ENCODE measurements around the gene PLXNA2.

PLXNA2 gene

DNA sequence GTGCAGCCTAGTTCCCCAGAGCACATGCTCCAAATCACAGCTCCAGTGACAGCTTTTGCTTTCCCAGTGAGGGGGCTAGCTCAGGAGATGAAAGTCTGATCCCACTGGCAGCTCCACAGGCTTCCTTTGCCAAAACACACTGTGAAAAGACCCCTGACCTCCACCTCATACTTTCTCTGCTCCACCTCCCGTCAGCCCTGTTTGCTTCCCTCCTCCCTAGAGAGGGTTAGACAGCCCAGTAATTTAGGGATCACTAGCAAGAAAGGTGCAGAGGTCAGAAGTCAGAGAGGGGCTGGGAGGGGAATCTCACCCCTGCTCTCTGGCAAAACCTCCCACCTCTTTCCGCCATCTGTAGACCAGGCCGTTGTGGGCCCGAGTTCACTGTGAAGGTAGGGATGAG, 62.8 kb downstream of the PLXNA2 start:
- DNase-seq (ENCODE audit: low read depth), result no peak

DNA sequence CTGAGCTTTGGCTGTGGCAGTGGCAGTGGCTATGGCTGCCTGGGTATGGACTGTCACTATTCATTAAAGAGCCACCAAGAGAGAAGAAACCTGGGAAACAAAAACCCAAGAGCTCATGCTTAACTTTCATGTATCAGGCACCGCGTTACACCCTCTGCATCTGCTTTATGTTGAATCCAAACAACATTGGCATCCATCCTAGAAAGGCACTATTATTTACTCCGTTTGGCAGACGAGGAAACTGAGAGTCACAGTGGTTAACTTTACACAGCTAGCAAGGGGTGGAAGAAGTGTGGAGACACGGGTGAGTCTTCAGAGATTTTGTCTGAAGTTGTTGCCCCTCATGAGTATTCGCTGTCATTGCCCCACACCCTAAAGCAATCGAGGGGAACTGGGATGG, 63.8 kb downstream of the PLXNA2 start:
- DNase-seq (ENCODE audit: low read depth), result no peak

DNA sequence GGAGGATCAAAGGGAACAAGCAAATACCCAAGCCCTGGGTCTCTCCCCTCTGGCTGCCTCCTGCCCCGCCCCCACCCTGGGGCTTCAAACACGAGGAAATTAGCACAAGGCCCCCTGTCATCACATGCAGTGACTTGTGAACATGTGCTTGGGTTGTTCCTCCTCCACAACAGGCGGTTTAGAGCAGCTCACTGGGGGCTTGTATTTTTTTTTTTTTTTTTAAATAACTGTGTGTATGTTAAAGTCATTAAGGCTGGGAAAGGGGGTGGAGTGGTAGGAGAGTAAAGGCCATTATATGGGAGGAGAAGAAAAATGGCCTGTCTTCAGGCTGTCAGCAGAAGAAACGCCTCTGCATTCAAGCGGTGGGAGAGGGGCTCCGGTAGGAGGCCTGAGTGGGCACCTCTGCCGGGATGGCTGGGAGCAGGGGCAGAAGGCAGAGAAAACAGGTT, 64.2 kb downstream of the PLXNA2 start:
- DNase-seq (ENCODE audit: low read depth), result no peak

DNA sequence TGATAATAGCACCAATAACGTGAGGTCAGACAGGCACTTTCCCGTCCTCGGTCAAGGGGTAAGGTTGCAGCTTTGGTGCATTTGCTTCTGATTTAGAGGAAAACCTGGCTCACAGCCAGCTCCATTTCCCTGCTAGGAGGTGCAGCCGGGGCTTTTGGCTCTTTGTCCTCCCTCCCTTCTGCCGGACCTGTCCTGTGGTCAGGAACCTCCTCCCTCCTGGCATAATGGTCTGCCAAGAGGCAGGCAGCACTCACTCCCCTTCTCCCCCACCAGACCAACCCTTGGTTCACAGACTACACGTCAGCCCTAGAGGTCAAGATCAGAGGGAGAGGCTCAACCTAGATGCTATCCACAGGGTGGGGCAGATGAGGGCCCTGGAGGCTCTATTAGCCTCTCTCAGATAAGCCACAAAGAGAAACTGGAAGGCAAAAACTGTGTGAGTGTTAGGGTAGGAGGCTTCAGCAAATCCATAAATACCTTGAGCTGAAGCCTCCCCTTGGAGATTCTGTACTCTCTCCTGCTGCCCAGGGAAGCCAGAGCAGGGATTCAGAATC, 64.8 kb downstream of the PLXNA2 start:
- no peak for DNase-seq (ENCODE audit: low read depth)

DNA sequence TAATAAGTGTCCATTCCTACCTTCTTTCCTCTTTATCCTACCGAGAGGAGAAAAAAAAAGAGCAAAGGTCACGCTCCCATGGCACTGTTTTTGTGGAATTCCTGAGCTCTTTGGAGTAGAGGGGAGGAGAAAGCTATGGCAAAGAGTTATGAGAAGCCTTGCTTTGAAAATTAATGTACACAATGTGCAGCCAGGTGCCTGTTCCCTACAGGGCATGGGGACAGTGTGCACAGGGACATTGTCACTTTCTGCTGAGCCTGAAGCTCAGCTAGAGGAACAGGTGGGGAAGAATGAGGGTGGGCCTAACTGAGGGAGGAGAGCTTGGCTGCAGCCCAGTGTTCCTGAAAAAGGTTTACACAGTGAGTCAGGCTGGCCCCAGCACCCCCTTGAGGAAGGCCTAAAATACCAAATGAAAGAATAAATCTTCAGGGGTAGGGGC, 66.1 kb downstream of the PLXNA2 start:
- DNase-seq (ENCODE audit: low read depth), result no peak

DNA sequence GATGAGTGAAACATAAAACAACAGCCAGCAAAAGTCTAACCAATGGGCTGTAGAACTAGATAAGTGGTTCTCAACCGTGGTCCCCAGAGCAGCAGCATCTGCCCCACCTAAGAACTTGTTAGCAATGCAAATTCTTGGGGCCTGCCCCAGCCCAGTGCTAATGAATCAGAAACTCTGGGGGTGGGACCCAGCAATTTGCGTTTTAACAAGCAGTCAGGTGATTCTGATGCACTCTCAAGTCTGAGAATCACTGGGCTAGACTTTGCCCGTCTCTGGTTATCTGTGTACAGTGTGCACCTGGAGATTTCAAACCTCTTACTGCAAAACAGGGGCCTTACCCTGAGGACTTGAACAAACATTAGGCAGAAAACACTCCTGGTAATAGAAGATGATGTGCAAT, 66.5 kb downstream of the PLXNA2 start:
- no peak for DNase-seq (ENCODE audit: low read depth)

DNA sequence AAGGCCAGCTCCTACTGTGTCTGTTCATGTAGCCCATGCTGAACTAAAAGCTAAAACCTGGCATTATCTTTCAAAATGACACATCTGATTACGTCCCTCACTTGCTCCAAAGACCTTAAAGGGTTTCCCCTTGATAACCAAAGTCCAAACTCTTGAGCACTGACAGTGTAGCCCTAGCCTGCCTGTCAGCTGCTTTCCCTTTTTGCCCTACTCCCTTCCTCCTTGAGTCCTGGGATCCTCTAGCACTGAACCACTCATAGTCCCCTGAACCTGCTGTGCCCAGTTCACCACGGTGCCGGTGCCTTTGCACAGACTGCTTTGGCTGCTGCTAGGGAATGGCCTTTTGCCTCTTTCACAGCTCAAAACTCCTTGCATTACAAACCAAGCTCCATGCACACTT, 67.5 kb downstream of the PLXNA2 start:
- no peak for DNase-seq (ENCODE audit: low read depth)

DNA sequence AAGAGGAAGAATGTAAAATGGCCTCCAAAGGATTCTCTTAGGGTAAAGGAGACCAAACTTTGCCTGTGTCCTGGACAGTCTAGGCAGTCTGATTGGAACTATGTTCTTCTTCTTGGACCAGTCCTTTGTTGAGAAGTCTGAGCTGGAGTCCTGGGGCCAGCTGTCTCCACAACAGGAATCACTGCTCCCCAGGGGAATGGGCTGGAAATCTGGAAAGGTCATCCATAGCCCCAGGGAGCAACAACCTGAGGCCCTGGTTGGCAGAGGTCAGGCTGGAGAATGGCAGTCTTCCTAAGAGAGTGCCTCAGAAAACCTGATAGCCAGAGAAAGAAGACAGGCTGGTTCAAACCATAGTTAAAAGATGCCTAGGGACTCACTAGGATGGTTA, 68.7 kb downstream of the PLXNA2 start:
- DNase-seq (ENCODE audit: low read depth), result no peak

DNA sequence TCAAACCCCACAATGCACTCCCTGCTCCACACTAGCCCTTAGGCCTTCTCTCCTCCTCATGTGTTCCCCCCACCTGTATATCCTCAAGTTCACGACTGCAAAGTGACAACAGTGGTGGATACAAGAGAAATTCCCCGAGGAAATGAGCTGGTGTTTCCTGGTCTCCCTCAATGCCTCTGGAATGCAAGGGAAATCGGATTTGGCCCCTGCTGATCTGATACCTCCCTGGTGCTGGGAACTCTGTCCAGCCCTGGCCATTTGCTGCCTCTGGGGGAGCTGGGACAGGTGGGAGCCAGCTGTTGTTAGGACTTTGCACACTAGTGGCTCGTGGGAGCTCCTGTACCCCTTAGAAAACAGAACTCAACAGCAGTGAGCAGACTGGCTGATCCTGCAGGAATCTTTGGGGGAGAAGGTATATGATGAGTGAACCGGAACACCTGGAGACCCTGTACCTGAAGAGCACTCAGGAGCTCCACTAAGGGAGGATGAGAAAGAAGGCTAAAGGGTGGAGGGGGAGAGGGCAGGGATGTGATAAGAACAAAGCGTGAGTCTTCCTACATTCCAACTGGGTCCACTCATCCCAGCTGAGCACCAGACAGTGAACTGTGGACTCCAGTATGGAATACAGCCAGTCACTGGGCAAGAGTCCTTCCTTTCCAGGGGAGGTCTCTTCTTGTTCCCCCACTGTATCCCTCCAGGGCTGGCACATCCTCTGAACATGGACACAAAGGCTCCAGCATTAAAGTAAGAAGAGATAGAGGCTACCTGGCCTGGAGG, 69.3 kb downstream of the PLXNA2 start:
- DNase-seq (ENCODE audit: low read depth), result no peak

DNA sequence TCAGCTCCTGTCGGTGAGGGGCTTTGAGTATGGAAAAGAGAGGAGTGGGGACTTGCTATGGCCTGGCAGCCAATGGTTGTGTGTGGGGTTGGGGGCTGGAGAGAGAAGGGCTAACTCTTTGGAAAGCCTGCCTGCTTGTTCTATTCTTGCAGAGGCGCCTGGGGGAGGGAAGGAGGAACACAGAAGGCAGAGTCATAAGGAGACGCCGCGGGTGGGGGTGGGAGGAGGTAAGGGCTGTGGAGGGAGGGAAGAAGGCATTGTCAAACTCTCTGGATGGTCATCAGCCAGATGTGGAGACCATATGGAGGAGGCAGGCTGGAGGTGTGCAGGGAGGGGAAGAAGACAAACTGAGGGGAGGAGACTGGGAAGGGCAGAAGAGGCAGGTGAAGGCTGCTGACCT, 70.0 kb downstream of the PLXNA2 start:
- no peak for DNase-seq (ENCODE audit: low read depth)

DNA sequence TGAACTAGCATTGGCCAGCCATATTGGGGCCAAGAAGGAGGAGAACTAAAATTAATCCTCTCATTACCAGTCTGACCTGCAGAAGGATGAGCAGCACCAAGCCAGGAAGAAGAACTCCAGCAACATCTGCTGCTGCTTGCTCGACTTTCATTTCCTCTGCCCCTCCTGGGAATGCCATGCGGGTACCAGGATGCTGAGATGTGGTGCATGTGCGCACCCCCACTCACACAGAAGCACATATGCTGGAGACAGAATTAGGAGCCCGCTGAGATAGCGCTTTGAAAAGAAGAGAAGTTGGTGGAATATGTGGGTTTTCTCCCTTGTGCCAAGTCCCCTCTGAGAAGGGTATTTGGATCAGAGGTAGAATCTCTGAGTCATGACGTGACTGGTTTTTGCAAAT, 70.4 kb downstream of the PLXNA2 start:
- DNase-seq (ENCODE audit: low read depth), result no peak

DNA sequence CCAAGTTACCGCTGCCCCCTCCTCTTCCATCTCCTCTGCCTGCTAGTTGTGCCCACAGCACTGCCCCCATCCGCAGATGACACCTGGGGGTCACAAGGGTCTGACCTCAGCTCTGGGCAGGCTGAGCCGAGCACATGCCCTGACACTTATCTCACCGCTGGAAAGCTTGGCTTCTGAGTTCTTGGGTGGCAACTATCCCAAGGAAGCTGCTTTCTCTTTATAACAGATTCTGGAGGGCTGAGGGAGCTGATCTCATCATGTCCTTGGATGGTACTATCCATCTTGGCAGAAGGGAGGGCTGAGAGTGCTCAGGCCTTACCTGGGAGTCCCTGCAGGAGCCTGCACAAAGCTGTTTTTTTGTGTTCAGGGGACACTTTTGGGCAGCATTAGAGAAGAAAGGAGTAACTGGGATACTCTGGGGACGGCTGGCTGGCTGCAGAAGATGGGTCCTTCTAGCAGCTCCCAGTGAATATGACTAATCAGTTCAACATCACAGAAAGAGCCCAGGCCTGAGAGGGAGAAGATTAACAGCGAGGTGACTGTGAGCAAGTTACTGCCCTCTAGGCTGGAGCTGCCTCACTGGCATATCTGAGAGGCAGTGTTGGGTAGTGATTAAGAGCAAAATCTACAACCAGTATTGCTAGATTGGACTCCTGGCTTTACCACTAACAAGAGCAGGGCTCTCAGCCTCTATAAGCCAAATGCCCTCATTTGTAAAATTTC, 71.6 kb downstream of the PLXNA2 start:
- DNase-seq (ENCODE audit: low read depth), result no peak

DNA sequence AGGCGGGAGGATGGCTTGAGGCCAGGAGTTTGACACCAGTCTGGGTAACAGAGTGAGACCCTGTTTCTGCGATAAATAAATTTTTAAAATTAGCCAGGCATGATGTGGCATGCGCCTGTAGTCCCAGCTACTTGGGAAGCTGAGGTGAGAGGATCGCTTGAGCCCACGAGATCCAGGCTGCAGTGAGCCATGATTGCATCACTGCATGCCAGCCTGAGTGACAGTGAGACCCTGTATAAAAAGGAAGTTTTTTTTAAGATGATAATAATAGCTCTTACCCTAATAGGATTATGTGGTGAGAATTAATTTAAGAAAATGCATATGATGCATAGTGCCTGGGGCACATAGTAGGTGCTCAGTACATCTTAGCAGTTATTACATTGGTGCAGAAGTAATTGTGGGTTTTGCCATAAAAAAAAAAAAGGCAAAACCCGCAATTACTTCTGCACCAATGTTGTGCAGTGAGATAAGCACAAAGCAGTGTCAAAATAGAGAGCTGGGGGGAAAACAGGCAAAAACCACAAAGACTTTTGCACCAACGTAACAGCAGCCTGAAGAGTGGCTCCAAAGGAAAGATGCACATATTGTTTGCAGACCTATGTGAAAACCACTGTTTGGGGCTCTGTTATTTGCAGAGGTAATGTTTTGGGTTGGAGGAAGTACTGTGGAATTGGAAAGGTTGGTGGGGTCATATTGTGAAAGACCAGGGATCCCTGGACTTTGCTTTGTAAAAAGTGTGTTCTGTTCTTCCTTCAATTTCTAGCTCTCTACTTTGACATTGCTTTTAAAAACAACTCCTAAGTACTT, 72.4 kb downstream of the PLXNA2 start:
- DNase-seq (ENCODE audit: low read depth), result no peak

DNA sequence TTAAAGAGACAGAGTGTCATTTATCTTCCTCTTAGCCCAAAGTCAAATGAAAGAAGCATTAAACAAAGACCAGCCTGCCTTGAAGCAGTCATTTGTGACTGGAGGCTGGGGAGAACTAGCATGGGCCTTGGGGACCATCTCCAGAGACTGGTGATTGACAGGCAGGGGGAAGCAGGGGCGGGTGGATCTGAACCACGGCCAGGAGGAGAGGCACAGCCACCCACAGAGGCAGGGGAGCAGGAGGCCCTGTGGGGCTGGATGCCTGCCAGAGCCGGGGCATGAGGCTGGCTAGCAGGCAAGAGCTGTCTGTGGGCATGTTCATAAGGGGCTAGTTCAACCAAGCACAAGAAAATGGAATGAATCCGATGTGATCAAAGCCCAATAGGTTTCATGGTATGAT, 73.9 kb downstream of the PLXNA2 start:
- no peak for DNase-seq (ENCODE audit: low read depth)

DNA sequence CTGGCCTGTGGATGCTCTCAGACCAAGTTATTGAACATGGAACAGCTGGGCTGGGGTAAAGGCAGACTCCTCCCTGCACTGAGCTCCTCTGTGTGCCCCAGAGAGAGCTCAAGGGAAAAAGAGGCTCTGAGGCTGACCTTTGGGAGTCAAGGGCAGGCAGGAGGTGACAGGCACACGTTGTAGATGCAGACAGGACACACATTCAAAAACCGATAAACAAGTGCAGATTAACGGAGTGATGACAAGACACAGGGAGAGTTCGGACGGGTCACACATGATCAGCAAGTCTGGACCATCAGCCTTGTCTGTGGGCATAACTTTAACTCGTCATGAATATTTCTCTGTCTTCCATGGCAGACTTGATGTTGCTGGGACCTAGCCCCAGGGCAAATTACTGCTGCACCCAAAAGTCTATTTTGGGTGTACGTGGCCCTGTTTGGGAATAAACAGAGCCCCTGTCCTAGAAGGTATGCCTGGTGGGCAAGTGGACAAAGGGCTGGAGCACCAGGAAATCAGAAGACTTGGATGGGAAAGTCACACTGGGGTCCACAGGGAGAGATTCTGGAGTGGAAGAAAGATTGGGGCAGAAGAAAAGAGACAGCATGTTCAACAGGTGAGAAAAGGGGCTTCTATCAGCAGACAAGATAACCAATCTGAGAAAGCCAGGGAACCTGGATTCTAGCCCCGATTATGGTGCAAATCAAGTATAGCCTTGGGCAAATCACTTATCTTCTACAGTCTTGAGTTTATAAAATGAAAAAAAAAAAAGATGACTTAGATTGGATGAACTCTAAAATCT, 74.9 kb downstream of the PLXNA2 start:
- no peak for DNase-seq (ENCODE audit: low read depth)

DNA sequence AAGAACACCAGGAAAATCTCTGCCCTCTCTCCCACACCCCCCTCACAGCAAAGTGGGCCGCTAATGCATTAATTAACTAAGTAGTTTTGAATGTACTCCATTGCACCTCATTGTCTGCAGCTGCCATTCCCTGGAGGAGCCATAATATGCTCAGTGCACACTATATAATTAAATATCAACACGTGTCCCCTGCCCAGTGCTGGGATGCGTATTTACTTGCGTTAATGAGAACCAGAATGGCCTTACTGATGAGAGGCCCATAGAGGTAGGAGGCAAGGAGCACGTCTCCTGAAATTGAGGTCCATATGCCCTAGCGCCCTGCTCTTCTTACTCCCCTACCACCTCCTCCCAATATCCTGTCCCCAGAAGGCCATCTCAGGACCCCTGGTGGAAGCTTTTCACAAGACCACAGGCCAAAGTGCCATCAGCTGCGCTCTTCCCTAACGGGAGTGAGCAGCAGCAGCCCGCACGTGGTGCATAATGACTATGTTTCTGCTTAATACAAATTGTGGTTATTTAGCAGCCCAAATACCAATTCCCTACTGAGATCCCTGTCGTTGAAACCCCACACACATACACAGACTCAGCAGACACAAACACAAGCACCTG, 76.8 kb downstream of the PLXNA2 start:
- DNase-seq (ENCODE audit: low read depth), result no peak

DNA sequence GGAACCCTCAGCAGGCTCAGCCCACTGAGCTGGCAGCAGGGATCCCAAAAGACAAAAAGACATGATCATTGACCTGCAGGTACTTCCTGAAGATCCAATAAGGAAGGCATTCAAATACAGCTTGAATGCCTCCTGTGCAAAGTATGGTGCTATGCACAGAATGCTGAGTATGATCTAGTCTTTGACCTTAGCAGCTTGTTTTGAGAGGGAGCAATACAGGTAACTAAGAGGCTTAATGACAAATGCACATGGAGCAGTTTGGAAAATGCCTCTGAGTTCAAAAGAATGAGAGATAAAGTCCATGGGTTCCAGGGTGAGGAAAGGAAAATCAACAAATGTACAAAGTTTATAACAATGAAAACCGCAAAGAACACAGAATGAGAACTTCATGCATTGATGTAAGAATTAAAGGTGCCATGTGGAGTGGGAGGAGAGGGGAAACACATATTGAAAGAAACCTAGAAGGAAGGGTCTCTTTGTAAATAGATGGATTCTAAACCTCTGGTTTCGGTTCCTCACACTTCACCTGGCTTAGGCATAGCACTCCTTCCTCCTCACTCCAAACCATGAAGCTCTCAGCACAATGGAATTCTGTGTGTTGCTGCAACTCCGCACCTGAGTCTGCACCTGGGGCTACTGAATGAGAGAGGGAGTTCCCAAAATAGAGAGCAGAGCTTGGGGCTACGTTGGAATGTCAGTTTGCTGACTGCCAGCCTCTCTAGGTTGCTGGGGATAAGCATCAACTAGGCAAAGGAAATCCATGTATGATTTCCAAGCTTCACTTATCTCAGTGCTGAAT, 77.6 kb downstream of the PLXNA2 start:
- DNase-seq (ENCODE audit: low read depth), result no peak

DNA sequence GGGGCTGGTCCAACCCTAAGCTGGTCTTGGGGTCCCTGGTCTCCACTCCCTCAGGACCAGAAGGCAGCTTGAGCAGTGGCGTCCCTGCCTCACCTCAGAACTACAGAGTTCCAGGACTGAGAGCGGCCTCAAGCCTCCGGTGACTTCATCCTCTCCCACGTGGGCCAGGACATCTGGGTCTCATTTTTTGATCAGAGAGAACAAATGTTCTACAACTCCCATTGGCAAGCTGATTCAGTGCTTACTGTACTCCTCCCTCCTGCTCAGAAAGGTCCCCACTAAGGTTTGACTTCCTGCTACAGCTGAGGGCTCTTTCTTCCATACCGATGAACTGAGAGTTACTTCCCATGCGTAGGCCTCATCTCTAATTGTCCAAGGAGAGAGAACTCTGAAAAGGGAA, 78.5 kb downstream of the PLXNA2 start:
- DNase-seq (ENCODE audit: low read depth), result no peak

DNA sequence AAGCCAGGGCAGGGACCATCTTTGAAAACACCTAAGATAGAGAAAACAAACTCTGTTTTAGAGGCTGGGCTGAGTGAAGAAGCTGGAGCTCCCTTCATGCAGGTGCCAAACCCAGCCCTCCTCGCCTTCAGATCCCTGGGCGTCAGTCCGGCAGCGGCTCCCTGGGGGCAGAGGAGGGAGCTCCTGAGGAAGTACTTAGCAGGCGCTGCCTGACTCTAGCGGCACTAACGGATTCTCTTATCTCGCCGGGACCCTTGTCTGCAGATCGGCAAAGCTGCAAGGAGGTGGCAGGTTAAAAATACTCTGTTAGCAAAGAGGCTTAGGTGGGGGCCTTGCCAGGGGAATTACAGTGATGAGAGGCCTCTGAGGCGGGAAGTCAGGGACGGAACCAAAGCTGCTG, 79.6 kb downstream of the PLXNA2 start:
- DNase-seq (ENCODE audit: low read depth), result no peak

DNA sequence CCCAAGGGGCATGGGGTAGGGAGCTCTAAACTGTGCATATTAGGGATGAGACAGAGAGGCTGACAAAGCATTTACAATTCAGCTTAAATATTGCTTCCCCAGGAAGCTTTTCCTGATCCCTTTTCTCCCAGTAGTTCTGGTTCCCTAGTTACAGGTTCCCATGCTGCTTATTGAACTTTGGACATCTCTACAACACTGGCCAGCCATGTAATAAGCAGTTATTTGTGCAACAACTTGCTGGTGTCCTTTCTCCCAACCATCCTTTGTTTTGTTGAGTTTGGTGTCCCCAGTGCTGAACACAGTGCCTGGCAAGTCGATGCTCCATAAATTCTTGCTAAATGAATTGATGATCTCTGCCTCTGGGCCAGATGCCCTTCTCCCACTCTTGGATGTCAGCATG, 80.6 kb downstream of the PLXNA2 start:
- DNase-seq (ENCODE audit: low read depth), result no peak

Data from stimulated activated CD8-positive, alpha-beta memory T cell treated with anti-CD3 and anti-CD28 coated beads, Interleukin-12 subunit alpha, Interleukin-12 subunit beta, amount 100 ng/mL, for 4 hours (primary cell).